ENCODE data around the gene SHC4. TPM values are rescaled to one million over a fixed set of nuclear protein-coding genes. Genes with fewer than 3 reads are reported as not detected.

The SHC4 gene
- total RNA-seq, 3 donors from 2014 or later, result 0.31 to 3.6 (median 0.43) TPM

GRCh38 chr15:48784756-48785155, 179.0 kb downstream of the SHC4 start:
- no peak for TF ChIP-seq CTCF (IDR thresholded peaks at IDR 0.05)
- Histone ChIP-seq H3K36me3 (ENCODE audit: low read depth) (no peaks in the 10 kb centered on the region), H3K4me1 (ENCODE audit: low read depth) (no peaks in the 10 kb centered on the region), H3K4me3 (no peak overlapping the region), H3K9me3 (no peaks in the 10 kb centered on the region)
- DNase-seq (no peak), ATAC-seq (no peak)
- intact Hi-C loops (cut with DNase I, micrococcal nuclease), result no loop called here

GRCh38 chr15:48782911-48783310, 180.8 kb downstream of the SHC4 start:
- no peaks in the 10 kb centered on the region for H3K36me3 ChIP-seq (ENCODE audit: low read depth)
- no peaks in the 10 kb centered on the region for H3K4me1 ChIP-seq (ENCODE audit: low read depth)
- H3K9me3 ChIP-seq, result no peaks in the 10 kb centered on the region
- no peak for ATAC-seq
- no peak for TF ChIP-seq CTCF (IDR thresholded peaks at IDR 0.05)
- no peak overlapping the region for H3K4me3 ChIP-seq
- intact Hi-C loops (cut with DNase I, micrococcal nuclease), result no loop called here
- DNase-seq, result no peak

- Histone ChIP-seq H3K36me3 (ENCODE audit: low read depth) (no peaks in the 10 kb centered on the region), H3K9me3 (no peaks in the 10 kb centered on the region), H3K4me3 (no peak overlapping the region), H3K4me1 (ENCODE audit: low read depth) (no peaks in the 10 kb centered on the region)
- DNase-seq, result no peak
- intact Hi-C loops (cut with DNase I, micrococcal nuclease), result no loop called here
- ATAC-seq, result peak; percentile 52
- TF ChIP-seq CTCF (IDR thresholded peaks at IDR 0.05), result no peak
Observed at GRCh38 chr15:48781481-48782081, 182.1 kb downstream of the SHC4 start.

- Histone ChIP-seq H3K9me3 (no peaks in the 10 kb centered on the region), H3K36me3 (ENCODE audit: low read depth) (no peaks in the 10 kb centered on the region), H3K4me1 (ENCODE audit: low read depth) (no peaks in the 10 kb centered on the region), H3K4me3 (no peak overlapping the region)
- no peak for DNase-seq
- no peak for ATAC-seq
- no peak for TF ChIP-seq CTCF (IDR thresholded peaks at IDR 0.05)
- intact Hi-C loops (cut with DNase I, micrococcal nuclease), result no loop called here
Observed at GRCh38 chr15:48781017-48781416, 182.7 kb downstream of the SHC4 start.

GRCh38 chr15:48778331-48778730, 185.4 kb downstream of the SHC4 start:
- intact Hi-C loops (cut with DNase I, micrococcal nuclease), result no loop called here
- H3K4me3 ChIP-seq, result no peak overlapping the region
- ATAC-seq (no peak), DNase-seq (no peak)
- H3K9me3 ChIP-seq, result no peaks in the 10 kb centered on the region
- no peaks in the 10 kb centered on the region for H3K4me1 ChIP-seq (ENCODE audit: low read depth)
- H3K36me3 ChIP-seq (ENCODE audit: low read depth), result no peaks in the 10 kb centered on the region
- TF ChIP-seq CTCF (IDR thresholded peaks at IDR 0.05), result no peak

All from mucosa of descending colon (tissue), 3 donors.